GM12878 (cell line): ENCODE data around the gene ADAMTSL3.

Source experiments
- EGR1 ChIP-seq, 2 experiments: IDR thresholded peaks; 1 replicate in 1 of 2; 2 replicates in 1 of 2; pipeline ENCODE4 v1.6.1; 2011 to 2012; ENCODE audit warnings: low read depth in 2 of 2, low read length in 2 of 2, borderline replicate concordance in 1 of 2, mild to moderate bottlenecking in 1 of 2, moderate library complexity in 1 of 2
- SMC3 ChIP-seq: IDR thresholded peaks from 2 replicates; pipeline ENCODE4 v1.6.1; 2011; ENCODE audit warnings: low read length, improper control_type of control experiment, borderline replicate concordance
- TAF1 ChIP-seq: IDR thresholded peaks from 2 replicates; pipeline ENCODE4 v1.6.1; 2011; ENCODE audit warnings: mild to moderate bottlenecking, low read depth, low read length, borderline replicate concordance
- TF ChIP-seq, protein P1 (sequence below), 3 experiments: IDR thresholded peaks in 2 of 3; conservative IDR thresholded peaks in 1 of 3; 2 replicates each; pipeline ENCODE4 v1.5.1; 2011; ENCODE audit warnings: low read depth in 3 of 3, low read length in 3 of 3, mild to moderate bottlenecking in 3 of 3, control low read depth in 2 of 3, moderate library complexity in 2 of 3, inconsistent platforms in 1 of 3, mixed read lengths in 1 of 3; ENCODE audit not compliant: control insufficient read depth in 2 of 3, insufficient read depth in 1 of 3; ENCODE audit errors: extremely low read depth in 1 of 3
- TF ChIP-seq, protein P2 (sequence below): fragments of 450-650 bp; formaldehyde crosslinking; IDR thresholded peaks from 2 replicates; pipeline ENCODE4 v1.4.0; 2020; ENCODE audit warnings: mild to moderate bottlenecking, moderate library complexity
- TF ChIP-seq, protein P3 (sequence below): IDR thresholded peaks from 2 replicates; pipeline ENCODE4 v1.6.1; 2012; ENCODE audit warnings: low read depth, low read length, improper control_type of control experiment

DNA sequence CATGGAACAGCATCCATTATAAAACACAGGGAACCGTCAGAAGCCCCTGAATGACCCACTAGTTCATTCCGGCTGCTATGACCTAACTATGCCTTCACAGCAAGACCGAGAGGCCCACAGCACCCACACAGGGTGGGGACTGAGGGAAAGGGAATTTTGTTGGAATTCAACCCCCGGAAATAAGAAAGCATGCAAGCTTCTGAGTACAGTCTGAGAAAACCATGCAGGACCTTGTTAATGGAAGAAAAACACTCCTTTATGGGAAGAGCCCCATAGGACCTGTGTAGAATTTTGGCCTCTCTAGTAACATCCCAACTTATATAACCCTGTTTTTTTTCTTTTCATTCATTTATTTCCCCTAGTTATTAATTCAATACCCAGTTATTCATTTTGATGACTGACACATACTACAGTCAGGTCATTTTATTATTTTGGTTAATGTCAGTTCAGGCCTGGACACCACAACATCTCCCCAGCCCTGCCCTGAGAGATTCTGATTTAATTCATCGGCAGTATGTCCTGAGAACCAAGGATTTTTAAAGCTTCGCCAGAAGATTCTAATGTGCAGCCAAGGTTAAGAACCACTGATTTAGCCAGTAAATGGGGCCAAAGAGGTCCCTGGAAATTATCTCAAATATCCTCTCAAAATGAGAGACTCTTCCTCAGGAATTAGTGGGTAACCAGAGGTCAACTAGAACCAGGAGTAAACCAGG is 350.0 kb downstream of the ADAMTSL3 start:
- TF ChIP-seq SMC3 (no peak), EGR1 (IDR thresholded peaks at IDR 0.05; ENCODE audit: borderline replicate concordance in 1 of 2, low read depth in 2 of 2, low read length in 2 of 2) (no peak), TAF1 (no peak)
- TF ChIP-seq, protein P1, sequence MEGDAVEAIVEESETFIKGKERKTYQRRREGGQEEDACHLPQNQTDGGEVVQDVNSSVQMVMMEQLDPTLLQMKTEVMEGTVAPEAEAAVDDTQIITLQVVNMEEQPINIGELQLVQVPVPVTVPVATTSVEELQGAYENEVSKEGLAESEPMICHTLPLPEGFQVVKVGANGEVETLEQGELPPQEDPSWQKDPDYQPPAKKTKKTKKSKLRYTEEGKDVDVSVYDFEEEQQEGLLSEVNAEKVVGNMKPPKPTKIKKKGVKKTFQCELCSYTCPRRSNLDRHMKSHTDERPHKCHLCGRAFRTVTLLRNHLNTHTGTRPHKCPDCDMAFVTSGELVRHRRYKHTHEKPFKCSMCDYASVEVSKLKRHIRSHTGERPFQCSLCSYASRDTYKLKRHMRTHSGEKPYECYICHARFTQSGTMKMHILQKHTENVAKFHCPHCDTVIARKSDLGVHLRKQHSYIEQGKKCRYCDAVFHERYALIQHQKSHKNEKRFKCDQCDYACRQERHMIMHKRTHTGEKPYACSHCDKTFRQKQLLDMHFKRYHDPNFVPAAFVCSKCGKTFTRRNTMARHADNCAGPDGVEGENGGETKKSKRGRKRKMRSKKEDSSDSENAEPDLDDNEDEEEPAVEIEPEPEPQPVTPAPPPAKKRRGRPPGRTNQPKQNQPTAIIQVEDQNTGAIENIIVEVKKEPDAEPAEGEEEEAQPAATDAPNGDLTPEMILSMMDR (IDR thresholded peaks at IDR 0.05 in 2 of 3, conservative IDR thresholded peaks at IDR 0.05 in 1 of 3; ENCODE audit: control insufficient read depth in 2 of 3, extremely low read depth in 1 of 3, insufficient read depth in 1 of 3, low read depth in 3 of 3, low read length in 3 of 3), result no peak
- TF ChIP-seq, protein P2, sequence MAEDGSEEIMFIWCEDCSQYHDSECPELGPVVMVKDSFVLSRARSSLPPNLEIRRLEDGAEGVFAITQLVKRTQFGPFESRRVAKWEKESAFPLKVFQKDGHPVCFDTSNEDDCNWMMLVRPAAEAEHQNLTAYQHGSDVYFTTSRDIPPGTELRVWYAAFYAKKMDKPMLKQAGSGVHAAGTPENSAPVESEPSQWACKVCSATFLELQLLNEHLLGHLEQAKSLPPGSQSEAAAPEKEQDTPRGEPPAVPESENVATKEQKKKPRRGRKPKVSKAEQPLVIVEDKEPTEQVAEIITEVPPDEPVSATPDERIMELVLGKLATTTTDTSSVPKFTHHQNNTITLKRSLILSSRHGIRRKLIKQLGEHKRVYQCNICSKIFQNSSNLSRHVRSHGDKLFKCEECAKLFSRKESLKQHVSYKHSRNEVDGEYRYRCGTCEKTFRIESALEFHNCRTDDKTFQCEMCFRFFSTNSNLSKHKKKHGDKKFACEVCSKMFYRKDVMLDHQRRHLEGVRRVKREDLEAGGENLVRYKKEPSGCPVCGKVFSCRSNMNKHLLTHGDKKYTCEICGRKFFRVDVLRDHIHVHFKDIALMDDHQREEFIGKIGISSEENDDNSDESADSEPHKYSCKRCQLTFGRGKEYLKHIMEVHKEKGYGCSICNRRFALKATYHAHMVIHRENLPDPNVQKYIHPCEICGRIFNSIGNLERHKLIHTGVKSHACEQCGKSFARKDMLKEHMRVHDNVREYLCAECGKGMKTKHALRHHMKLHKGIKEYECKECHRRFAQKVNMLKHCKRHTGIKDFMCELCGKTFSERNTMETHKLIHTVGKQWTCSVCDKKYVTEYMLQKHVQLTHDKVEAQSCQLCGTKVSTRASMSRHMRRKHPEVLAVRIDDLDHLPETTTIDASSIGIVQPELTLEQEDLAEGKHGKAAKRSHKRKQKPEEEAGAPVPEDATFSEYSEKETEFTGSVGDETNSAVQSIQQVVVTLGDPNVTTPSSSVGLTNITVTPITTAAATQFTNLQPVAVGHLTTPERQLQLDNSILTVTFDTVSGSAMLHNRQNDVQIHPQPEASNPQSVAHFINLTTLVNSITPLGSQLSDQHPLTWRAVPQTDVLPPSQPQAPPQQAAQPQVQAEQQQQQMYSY (CRISPR knock-in tag), result no peak
- TF ChIP-seq, protein P3, sequence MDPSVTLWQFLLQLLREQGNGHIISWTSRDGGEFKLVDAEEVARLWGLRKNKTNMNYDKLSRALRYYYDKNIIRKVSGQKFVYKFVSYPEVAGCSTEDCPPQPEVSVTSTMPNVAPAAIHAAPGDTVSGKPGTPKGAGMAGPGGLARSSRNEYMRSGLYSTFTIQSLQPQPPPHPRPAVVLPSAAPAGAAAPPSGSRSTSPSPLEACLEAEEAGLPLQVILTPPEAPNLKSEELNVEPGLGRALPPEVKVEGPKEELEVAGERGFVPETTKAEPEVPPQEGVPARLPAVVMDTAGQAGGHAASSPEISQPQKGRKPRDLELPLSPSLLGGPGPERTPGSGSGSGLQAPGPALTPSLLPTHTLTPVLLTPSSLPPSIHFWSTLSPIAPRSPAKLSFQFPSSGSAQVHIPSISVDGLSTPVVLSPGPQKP, result no peak
